HepG2 (cell line): ENCODE results near the gene TRPV6.

Experiments used
- AKAP8 ChIP-seq: sonication (generic); formaldehyde crosslinking; IDR thresholded peaks from 2 replicates; pipeline ENCODE4 v1.5.1; 2020; ENCODE audit warnings: mild to moderate bottlenecking, missing genetic modification reagents
- CHD4 ChIP-seq: fragments of 200-600 bp; sonication (generic); IDR thresholded peaks from 2 replicates; pipeline ENCODE4 v1.7.0; 2017; ENCODE audit warnings: mild to moderate bottlenecking, low read length, borderline replicate concordance
- GABPA ChIP-seq, 2 experiments: IDR thresholded peaks; 2 replicates each; pipeline ENCODE4 v1.6.1; 2011 to 2016; ENCODE audit warnings: low read depth in 2 of 2, low read length in 1 of 2, missing biosample characterization in 1 of 2, missing genetic modification characterization in 1 of 2
- GTF2F1 ChIP-seq: fragments of 150-350 bp; IDR thresholded peaks from 2 replicates; pipeline ENCODE4 v1.6.1; 2014; ENCODE audit warnings: low read length
- MIER2 ChIP-seq: IDR thresholded peaks from 2 replicates; pipeline ENCODE4 v1.6.1; 2016; ENCODE audit warnings: missing biosample characterization, missing genetic modification reagents
- NPAS2 ChIP-seq: sonication (generic); formaldehyde crosslinking; IDR thresholded peaks from 2 replicates; pipeline ENCODE4 v1.8.0; 2022; ENCODE audit warnings: mild to moderate bottlenecking, missing genetic modification reagents, borderline replicate concordance
- POLR2AphosphoS5 ChIP-seq: IDR thresholded peaks from 2 replicates; pipeline ENCODE4 v1.6.1; 2012; ENCODE audit warnings: low read depth, low read length
- SRY ChIP-seq: sonication (generic); formaldehyde crosslinking; IDR thresholded peaks from 2 replicates; pipeline ENCODE4 v1.8.0; 2022; ENCODE audit warnings: mild to moderate bottlenecking, missing genetic modification reagents
- ZNF205 ChIP-seq: IDR thresholded peaks from 2 replicates; pipeline ENCODE4 v1.6.1; 2018; ENCODE audit warnings: missing biosample characterization, missing genetic modification reagents
- ZNF207 ChIP-seq: fragments of 450-650 bp; IDR thresholded peaks from 2 replicates; pipeline ENCODE4 v1.6.1; 2016; ENCODE audit warnings: antibody characterized with exemption, borderline replicate concordance
- TF ChIP-seq, protein P1 (sequence below), 2 experiments: IDR thresholded peaks; 2 replicates each; pipeline ENCODE4 v1.6.1; 2011 to 2012; ENCODE audit warnings: low read length in 2 of 2, borderline replicate concordance in 1 of 2, low read depth in 1 of 2, mild to moderate bottlenecking in 1 of 2, moderate library complexity in 1 of 2
- TF ChIP-seq, protein P2 (sequence below): sonication (generic); formaldehyde crosslinking; IDR thresholded peaks from 2 replicates; pipeline ENCODE4 v1.5.0; 2020; ENCODE audit warnings: mild to moderate bottlenecking, missing genetic modification reagents, moderate library complexity

- TF ChIP-seq SRY (CRISPR knock-in tag) (no peak), ZNF205 (no peak), ZNF207 (no peak), GTF2F1 (no peak), POLR2AphosphoS5 (no peak), GABPA (IDR thresholded peaks at IDR 0.05; ENCODE audit: low read depth, low read length) (no peak), GABPA (CRISPR knock-in tag; IDR thresholded peaks at IDR 0.05; ENCODE audit: low read depth) (no peak), CHD4 (no peak), MIER2 (CRISPR knock-in tag) (no peak), NPAS2 (no peak), AKAP8 (CRISPR knock-in tag) (no peak)
- TF ChIP-seq, protein P1, sequence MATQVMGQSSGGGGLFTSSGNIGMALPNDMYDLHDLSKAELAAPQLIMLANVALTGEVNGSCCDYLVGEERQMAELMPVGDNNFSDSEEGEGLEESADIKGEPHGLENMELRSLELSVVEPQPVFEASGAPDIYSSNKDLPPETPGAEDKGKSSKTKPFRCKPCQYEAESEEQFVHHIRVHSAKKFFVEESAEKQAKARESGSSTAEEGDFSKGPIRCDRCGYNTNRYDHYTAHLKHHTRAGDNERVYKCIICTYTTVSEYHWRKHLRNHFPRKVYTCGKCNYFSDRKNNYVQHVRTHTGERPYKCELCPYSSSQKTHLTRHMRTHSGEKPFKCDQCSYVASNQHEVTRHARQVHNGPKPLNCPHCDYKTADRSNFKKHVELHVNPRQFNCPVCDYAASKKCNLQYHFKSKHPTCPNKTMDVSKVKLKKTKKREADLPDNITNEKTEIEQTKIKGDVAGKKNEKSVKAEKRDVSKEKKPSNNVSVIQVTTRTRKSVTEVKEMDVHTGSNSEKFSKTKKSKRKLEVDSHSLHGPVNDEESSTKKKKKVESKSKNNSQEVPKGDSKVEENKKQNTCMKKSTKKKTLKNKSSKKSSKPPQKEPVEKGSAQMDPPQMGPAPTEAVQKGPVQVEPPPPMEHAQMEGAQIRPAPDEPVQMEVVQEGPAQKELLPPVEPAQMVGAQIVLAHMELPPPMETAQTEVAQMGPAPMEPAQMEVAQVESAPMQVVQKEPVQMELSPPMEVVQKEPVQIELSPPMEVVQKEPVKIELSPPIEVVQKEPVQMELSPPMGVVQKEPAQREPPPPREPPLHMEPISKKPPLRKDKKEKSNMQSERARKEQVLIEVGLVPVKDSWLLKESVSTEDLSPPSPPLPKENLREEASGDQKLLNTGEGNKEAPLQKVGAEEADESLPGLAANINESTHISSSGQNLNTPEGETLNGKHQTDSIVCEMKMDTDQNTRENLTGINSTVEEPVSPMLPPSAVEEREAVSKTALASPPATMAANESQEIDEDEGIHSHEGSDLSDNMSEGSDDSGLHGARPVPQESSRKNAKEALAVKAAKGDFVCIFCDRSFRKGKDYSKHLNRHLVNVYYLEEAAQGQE (IDR thresholded peaks at IDR 0.05; ENCODE audit: borderline replicate concordance in 1 of 2, low read depth in 1 of 2, low read length in 2 of 2), result no peak
- TF ChIP-seq, protein P2, sequence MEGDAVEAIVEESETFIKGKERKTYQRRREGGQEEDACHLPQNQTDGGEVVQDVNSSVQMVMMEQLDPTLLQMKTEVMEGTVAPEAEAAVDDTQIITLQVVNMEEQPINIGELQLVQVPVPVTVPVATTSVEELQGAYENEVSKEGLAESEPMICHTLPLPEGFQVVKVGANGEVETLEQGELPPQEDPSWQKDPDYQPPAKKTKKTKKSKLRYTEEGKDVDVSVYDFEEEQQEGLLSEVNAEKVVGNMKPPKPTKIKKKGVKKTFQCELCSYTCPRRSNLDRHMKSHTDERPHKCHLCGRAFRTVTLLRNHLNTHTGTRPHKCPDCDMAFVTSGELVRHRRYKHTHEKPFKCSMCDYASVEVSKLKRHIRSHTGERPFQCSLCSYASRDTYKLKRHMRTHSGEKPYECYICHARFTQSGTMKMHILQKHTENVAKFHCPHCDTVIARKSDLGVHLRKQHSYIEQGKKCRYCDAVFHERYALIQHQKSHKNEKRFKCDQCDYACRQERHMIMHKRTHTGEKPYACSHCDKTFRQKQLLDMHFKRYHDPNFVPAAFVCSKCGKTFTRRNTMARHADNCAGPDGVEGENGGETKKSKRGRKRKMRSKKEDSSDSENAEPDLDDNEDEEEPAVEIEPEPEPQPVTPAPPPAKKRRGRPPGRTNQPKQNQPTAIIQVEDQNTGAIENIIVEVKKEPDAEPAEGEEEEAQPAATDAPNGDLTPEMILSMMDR, result no peak
Observed at GRCh38 chr7:142897691-142898090, 12.1 kb upstream of the TRPV6 start.
